Type B pancreatic cell (in vitro differentiated cells): Measurements from ENCODE around the gene KCNB1. TPM values are rescaled to one million over a fixed set of nuclear protein-coding genes. Genes with fewer than 3 reads are reported as not detected.

Experiments
- DNase-seq: peaks from one replicate; pipeline ENCODE4 v3.0.0; 2021; ENCODE audit warnings: mixed read lengths; ENCODE audit not compliant: unreplicated experiment; ENCODE audit errors: extremely low spot score
- H3K27ac Mint-ChIP-seq: 2 replicates; pipeline ENCODE4 v1.8.0; 2021; ENCODE audit warnings: mild to moderate bottlenecking, mixed read lengths
- H3K27me3 Mint-ChIP-seq: 2 replicates; pipeline ENCODE4 v1.8.0; 2021; ENCODE audit warnings: mixed read lengths
- H3K36me3 Mint-ChIP-seq: 2 replicates; pipeline ENCODE4 v1.8.0; 2021; ENCODE audit warnings: mixed read lengths
- H3K4me1 Mint-ChIP-seq: one replicate; pipeline ENCODE4 v1.8.0; 2021; ENCODE audit warnings: mixed read lengths; ENCODE audit not compliant: unreplicated experiment
- H3K4me3 Mint-ChIP-seq: 2 replicates; pipeline ENCODE4 v1.8.0; 2021; ENCODE audit warnings: mild to moderate bottlenecking, mixed read lengths
- H3K9me3 Mint-ChIP-seq: 2 replicates; pipeline ENCODE4 v1.8.0; 2021; ENCODE audit warnings: mixed read lengths
- total RNA-seq: library from RNA; stranded (reverse); gene quantifications from 2 replicates; pipeline ENCODE4 v1.2.1, GENCODE V29; 2021; ENCODE audit warnings: low replicate concordance
- TF ChIP-seq, protein P1 (sequence below): fragments of 200-600 bp; sonication (generic); conservative IDR thresholded peaks from 2 replicates; pipeline ENCODE4 v1.5.0; 2021; ENCODE audit warnings: antibody characterized with exemption, mild to moderate bottlenecking

KCNB1 gene
- total RNA-seq, 1 donor from 2014 or later = 1.2 TPM

DNA sequence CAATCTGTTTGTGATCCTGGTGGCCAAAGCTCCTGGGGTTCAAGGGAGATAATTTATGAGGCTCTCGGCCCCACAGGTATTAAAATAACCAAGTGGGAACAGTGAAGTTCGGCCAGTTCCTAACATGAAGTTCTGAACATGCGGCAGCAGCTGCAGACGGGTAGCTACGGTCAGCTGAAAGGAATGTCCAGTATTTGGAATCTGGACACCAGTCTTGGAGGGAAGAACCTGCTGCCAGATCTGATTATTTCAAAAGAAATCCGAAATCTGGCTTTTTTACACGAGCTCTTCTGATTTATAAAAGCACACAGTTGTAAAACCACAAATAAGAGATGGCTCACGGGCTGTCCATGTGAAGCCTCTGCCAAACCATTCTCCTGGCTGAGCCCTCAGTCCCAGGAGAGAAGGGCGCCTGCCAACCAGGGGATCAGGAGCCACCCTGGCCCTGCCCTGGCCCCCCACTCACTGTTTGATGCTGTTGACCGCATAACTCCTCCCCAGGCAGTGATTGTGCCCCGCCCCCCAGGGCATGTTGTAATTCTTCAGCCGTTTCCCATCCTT lies 28.2 kb upstream of the KCNB1 start:
- Mint-ChIP-seq H3K36me3 (no peaks in the 10 kb centered on the region), H3K4me1 (peaks cover 5% of the 10 kb centered on the region), H3K4me3 (no peak overlapping the region), H3K27ac (no peak overlapping the region), H3K27me3 (peaks cover 8% of the 10 kb centered on the region), H3K9me3 (no peaks in the 10 kb centered on the region)
- DNase-seq = no peak
- TF ChIP-seq, protein P1, sequence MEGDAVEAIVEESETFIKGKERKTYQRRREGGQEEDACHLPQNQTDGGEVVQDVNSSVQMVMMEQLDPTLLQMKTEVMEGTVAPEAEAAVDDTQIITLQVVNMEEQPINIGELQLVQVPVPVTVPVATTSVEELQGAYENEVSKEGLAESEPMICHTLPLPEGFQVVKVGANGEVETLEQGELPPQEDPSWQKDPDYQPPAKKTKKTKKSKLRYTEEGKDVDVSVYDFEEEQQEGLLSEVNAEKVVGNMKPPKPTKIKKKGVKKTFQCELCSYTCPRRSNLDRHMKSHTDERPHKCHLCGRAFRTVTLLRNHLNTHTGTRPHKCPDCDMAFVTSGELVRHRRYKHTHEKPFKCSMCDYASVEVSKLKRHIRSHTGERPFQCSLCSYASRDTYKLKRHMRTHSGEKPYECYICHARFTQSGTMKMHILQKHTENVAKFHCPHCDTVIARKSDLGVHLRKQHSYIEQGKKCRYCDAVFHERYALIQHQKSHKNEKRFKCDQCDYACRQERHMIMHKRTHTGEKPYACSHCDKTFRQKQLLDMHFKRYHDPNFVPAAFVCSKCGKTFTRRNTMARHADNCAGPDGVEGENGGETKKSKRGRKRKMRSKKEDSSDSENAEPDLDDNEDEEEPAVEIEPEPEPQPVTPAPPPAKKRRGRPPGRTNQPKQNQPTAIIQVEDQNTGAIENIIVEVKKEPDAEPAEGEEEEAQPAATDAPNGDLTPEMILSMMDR = no peak

GRCh38 chr20:49508435-49509199 lies 26.1 kb upstream of the KCNB1 start:
- Mint-ChIP-seq H3K4me1 (peaks cover 5% of the 10 kb centered on the region), H3K9me3 (no peaks in the 10 kb centered on the region), H3K27ac (no peak overlapping the region), H3K36me3 (no peaks in the 10 kb centered on the region), H3K27me3 (peaks cover 8% of the 10 kb centered on the region), H3K4me3 (no peak overlapping the region)
- TF ChIP-seq, protein P1 = peak; percentile 79
- no peak for DNase-seq

- Mint-ChIP-seq H3K36me3 (no peaks in the 10 kb centered on the region), H3K27me3 (peaks cover 8% of the 10 kb centered on the region), H3K4me1 (peaks cover 5% of the 10 kb centered on the region), H3K9me3 (no peaks in the 10 kb centered on the region), H3K27ac (no peak overlapping the region), H3K4me3 (no peak overlapping the region)
- DNase-seq = no peak
- TF ChIP-seq, protein P1 = no peak
Measured at GRCh38 chr20:49507741-49508434, 25.4 kb upstream of the KCNB1 start.

GRCh38 chr20:49505518-49505917 lies 23.1 kb upstream of the KCNB1 start:
- H3K4me3 Mint-ChIP-seq = no peak overlapping the region
- H3K9me3 Mint-ChIP-seq = no peaks in the 10 kb centered on the region
- H3K27ac Mint-ChIP-seq = no peak overlapping the region
- TF ChIP-seq, protein P1 = no peak
- H3K4me1 Mint-ChIP-seq = peaks cover 5% of the 10 kb centered on the region
- H3K36me3 Mint-ChIP-seq = no peaks in the 10 kb centered on the region
- peaks cover 8% of the 10 kb centered on the region for H3K27me3 Mint-ChIP-seq
- no peak for DNase-seq

GRCh38 chr20:49503176-49503575 lies 20.7 kb upstream of the KCNB1 start:
- no peaks in the 10 kb centered on the region for H3K9me3 Mint-ChIP-seq
- H3K27me3 Mint-ChIP-seq = peaks cover 4% of the 10 kb centered on the region
- no peak overlapping the region for H3K4me3 Mint-ChIP-seq
- DNase-seq = no peak
- TF ChIP-seq, protein P1 = no peak
- H3K36me3 Mint-ChIP-seq = no peaks in the 10 kb centered on the region
- H3K27ac Mint-ChIP-seq = no peak overlapping the region
- H3K4me1 Mint-ChIP-seq = no peaks in the 10 kb centered on the region
